GM18526 (cell line): Measurements from ENCODE around the gene F8A3.
"Not testable (repeated sequence)": the region's sequence is repeated elsewhere in the genome, so short reads cannot be mapped to it uniquely, and the experiment has no call there.

Experiments used
- POLR2A ChIP-seq: IDR thresholded peaks from 3 replicates; pipeline ENCODE4 v1.6.1; 2011; ENCODE audit not compliant: insufficient read length; ENCODE audit errors: extremely low read depth

The F8A3 gene

GRCh38 chrX:155458471-155458870 lies at the start of gene F8A3:
TSS of gene F8A3 (minus strand) at chrX:155458620. CDS start at chrX:155458600, 20 bp downstream.
- not testable (repeated sequence) for TF ChIP-seq POLR2A

GRCh38 chrX:155505296-155505695 lies 46.9 kb upstream of the F8A3 start:
- TF ChIP-seq POLR2A, result no peak

- TF ChIP-seq POLR2A, result no peak
Observed at GRCh38 chrX:155441097-155441496, 17.3 kb downstream of the F8A3 start.

GRCh38 chrX:155435744-155436112 lies 22.7 kb downstream of the F8A3 start:
- no peak for TF ChIP-seq POLR2A

GRCh38 chrX:155434906-155435743 lies 23.3 kb downstream of the F8A3 start:
- no peak for TF ChIP-seq POLR2A

GRCh38 chrX:155417769-155418168 lies 40.7 kb downstream of the F8A3 start:
- TF ChIP-seq POLR2A, result no peak
